Breast epithelium (tissue), 3 donors: Measurements from ENCODE around the gene NR5A1.

Experiments used
- CTCF ChIP-seq, 3 donors: fragments of 450-650 bp; IDR thresholded peaks; one replicate each; pipeline ENCODE4 v1.5.1; 2016 to 2017; ENCODE audit warnings: antibody characterized with exemption in 3 of 3, mild to moderate bottlenecking in 3 of 3, moderate library complexity in 3 of 3
- POLR2A ChIP-seq: fragments of 450-650 bp; IDR thresholded peaks from one replicate; pipeline ENCODE4 v1.6.1; 2016; ENCODE audit warnings: antibody characterized with exemption, mild to moderate bottlenecking, moderate library complexity

- TF ChIP-seq CTCF (IDR thresholded peaks at IDR 0.05) (no peak), POLR2A (no peak)
Measured at GRCh38 chr9:124477211-124477647, 30.0 kb downstream of the NR5A1 start.
